ENCODE measurements around the gene ACOT6. TPM values are rescaled to one million over a fixed set of nuclear protein-coding genes. Genes with fewer than 3 reads are reported as not detected.
"Not testable (repeated sequence)": the region's sequence is repeated elsewhere in the genome, so short reads cannot be mapped to it uniquely, and the experiment has no call there.

ACOT6 gene
- polyA plus RNA-seq, 4 donors, result 0.18 to 0.19 TPM; not detected in 2

GRCh38 chr14:73637830-73638229 lies 25.5 kb downstream of the ACOT6 start:
- no peak for DNase-seq (ENCODE audit: low read depth in 4 of 4, low spot score in 3 of 4)

- no peak for DNase-seq (ENCODE audit: low read depth in 4 of 4, low spot score in 3 of 4)
Measured at GRCh38 chr14:73640796-73641365, 28.6 kb downstream of the ACOT6 start.

- DNase-seq (ENCODE audit: low read depth in 4 of 4, low spot score in 3 of 4), result peak; percentile 75 to 84 (median 82)
Measured at GRCh38 chr14:73644531-73645247, 32.4 kb downstream of the ACOT6 start, which contains the start of gene DNAL1. Gene DNAL1, plus strand, starts transcription at chr14:73644986. Its CDS starts 54 bp downstream, at chr14:73645040.

- DNase-seq (ENCODE audit: low read depth in 4 of 4, low spot score in 3 of 4), result no peak
Measured at GRCh38 chr14:73645248-73645610, 32.9 kb downstream of the ACOT6 start.

- DNase-seq (ENCODE audit: low read depth in 4 of 4, low spot score in 3 of 4), result no peak
Measured at GRCh38 chr14:73651005-73651404, 38.7 kb downstream of the ACOT6 start.

GRCh38 chr14:73655851-73656250 lies 43.5 kb downstream of the ACOT6 start:
- no peak for DNase-seq (ENCODE audit: low read depth in 4 of 4, low spot score in 3 of 4)

GRCh38 chr14:73659202-73659601 lies 46.9 kb downstream of the ACOT6 start:
- DNase-seq (ENCODE audit: low read depth in 4 of 4, low spot score in 3 of 4), result not testable (repeated sequence)

- DNase-seq (ENCODE audit: low read depth in 4 of 4, low spot score in 3 of 4), result no peak
Measured at GRCh38 chr14:73660511-73660910, 48.2 kb downstream of the ACOT6 start.

GRCh38 chr14:73661872-73662271 lies 49.6 kb downstream of the ACOT6 start:
- DNase-seq (ENCODE audit: low read depth in 4 of 4, low spot score in 3 of 4), result no peak

- DNase-seq (ENCODE audit: low read depth in 4 of 4, low spot score in 3 of 4), result no peak
Measured at GRCh38 chr14:73662487-73662943, 50.2 kb downstream of the ACOT6 start.

- DNase-seq (ENCODE audit: low read depth in 4 of 4, low spot score in 3 of 4), result no peak
Measured at GRCh38 chr14:73663548-73664212, 51.4 kb downstream of the ACOT6 start.

GRCh38 chr14:73665130-73665529 lies 52.8 kb downstream of the ACOT6 start:
- no peak for DNase-seq (ENCODE audit: low read depth in 4 of 4, low spot score in 3 of 4)

GRCh38 chr14:73666583-73666982 lies 54.3 kb downstream of the ACOT6 start:
- no peak for DNase-seq (ENCODE audit: low read depth in 4 of 4, low spot score in 3 of 4)

- DNase-seq (ENCODE audit: low read depth in 4 of 4, low spot score in 3 of 4), result no peak
Measured at GRCh38 chr14:73667854-73668253, 55.5 kb downstream of the ACOT6 start.

Other genes starting within 250 kb of the ACOT6 start
- gene NUMB, start 154.0 kb upstream of the ACOT6 start, polyA plus RNA-seq (ENCODE audit: insufficient read length in 4 of 4), result 100 to 1,000 TPM in 1 of 4 donors, 10 to 100 TPM in 3; 58.9 to 109 (median 89.3) TPM
- gene RIOX1, start 121.6 kb upstream of the ACOT6 start, polyA plus RNA-seq (ENCODE audit: insufficient read length in 4 of 4), result 10 to 100 TPM in 3 of 4 donors, 1 to 10 TPM in 1; 8.3 to 11.6 (median 10.8) TPM
- 10 to 100 TPM in 1 of 4 donors, 1 to 10 TPM in 3; 3.8 to 13.6 (median 8.8) TPM for gene ACOT1, start 75.4 kb upstream of the ACOT6 start, polyA plus RNA-seq (ENCODE audit: insufficient read length in 4 of 4)
- gene HEATR4, start 53.6 kb upstream of the ACOT6 start, polyA plus RNA-seq (ENCODE audit: insufficient read length in 4 of 4), result 1 to 10 TPM in 3 of 4 donors, under 1 TPM in 1; 0.54 to 3.6 (median 1.5) TPM
- 10 to 100 TPM; 26.8 to 71.4 (median 52.6) TPM for gene ACOT2, start 43.3 kb upstream of the ACOT6 start, polyA plus RNA-seq (ENCODE audit: insufficient read length in 4 of 4)
- 1 to 10 TPM in 3 of 4 donors, under 1 TPM in 1; 0.74 to 4.3 (median 2.9) TPM for gene ACOT4, start 20.6 kb upstream of the ACOT6 start, polyA plus RNA-seq (ENCODE audit: insufficient read length in 4 of 4)
- 10 to 100 TPM; 13.5 to 32.7 (median 21.9) TPM for gene DNAL1, start 32.5 kb downstream of the ACOT6 start, polyA plus RNA-seq (ENCODE audit: insufficient read length in 4 of 4)
- 10 to 100 TPM; 83.5 to 97.4 (median 89.2) TPM for gene PNMA1, start 101.9 kb downstream of the ACOT6 start, polyA plus RNA-seq (ENCODE audit: insufficient read length in 4 of 4)
- 10 to 100 TPM in 3 of 4 donors, 1 to 10 TPM in 1; 8.4 to 37.3 (median 26.6) TPM for gene PTGR2, start 239.3 kb downstream of the ACOT6 start, polyA plus RNA-seq (ENCODE audit: insufficient read length in 4 of 4)